Endothelial cell of hepatic sinusoid (primary cell): ENCODE measurements around the gene PLEKHJ1.

Experiments used
- in situ Hi-C: cut with HindIII; loops from 2 replicates; pipeline ENCODE4 v1.10.0; 2017; ENCODE audit warnings: low sequenced_read_pairs

The PLEKHJ1 gene

GRCh38 chr19:2239771-2240770 is 3.9 kb upstream of the PLEKHJ1 start:
- in situ Hi-C loops: loop anchor here (5.0 kb wide), 1 partner anchor 32 kb away; no protein-coding TSS in a partner anchor

- in situ Hi-C loops: loop anchor here (5.0 kb wide), 1 partner anchor 33 kb away; no protein-coding TSS in a partner anchor
These were observed 3.0 kb upstream of the PLEKHJ1 start for GRCh38 chr19:2239173-2239572.

GRCh38 chr19:2237869-2238153 is 1.7 kb upstream of the PLEKHJ1 start:
- in situ Hi-C loops: loop anchor here (5.0 kb wide), 1 partner anchor 34 kb away; no protein-coding TSS in a partner anchor

- in situ Hi-C loops: loop anchor here (5.0 kb wide), 1 partner anchor 35 kb away; no protein-coding TSS in a partner anchor
These were observed 1.1 kb upstream of the PLEKHJ1 start for GRCh38 chr19:2237051-2237868.

- in situ Hi-C loops: loop anchor here (5.0 kb wide), 1 partner anchor 36 kb away; no protein-coding TSS in a partner anchor
These were observed 140 bp downstream of the PLEKHJ1 start for GRCh38 chr19:2236064-2236313.

GRCh38 chr19:2235381-2236063 is 607 bp downstream of the PLEKHJ1 start:
- in situ Hi-C loops: loop anchor here (5.0 kb wide), 1 partner anchor 37 kb away; no protein-coding TSS in a partner anchor

GRCh38 chr19:2234996-2235380 is 1.1 kb downstream of the PLEKHJ1 start:
- in situ Hi-C loops: loop anchor here (5.0 kb wide), 1 partner anchor 37 kb away; no protein-coding TSS in a partner anchor

GRCh38 chr19:2233601-2234280 is 2.4 kb downstream of the PLEKHJ1 start:
- in situ Hi-C loops: no loop called here

GRCh38 chr19:2232286-2233151 is 3.6 kb downstream of the PLEKHJ1 start:
- in situ Hi-C loops: no loop called here

- in situ Hi-C loops: no loop called here
These were observed 4.4 kb downstream of the PLEKHJ1 start for GRCh38 chr19:2231621-2232221.

GRCh38 chr19:2230807-2231533 is 5.2 kb downstream of the PLEKHJ1 start:
- in situ Hi-C loops: no loop called here

- in situ Hi-C loops: no loop called here
These were observed 6.0 kb downstream of the PLEKHJ1 start for GRCh38 chr19:2230033-2230531.

GRCh38 chr19:2229103-2230032 is 6.8 kb downstream of the PLEKHJ1 start:
- in situ Hi-C loops: loop anchor here (5.0 to 10.0 kb wide), 2 partner anchors 112 to 235 kb away; no protein-coding TSS in a partner anchor

GRCh38 chr19:2228157-2229030 is 7.7 kb downstream of the PLEKHJ1 start:
- in situ Hi-C loops: loop anchor here (5.0 to 10.0 kb wide), 2 partner anchors 111 to 234 kb away; no protein-coding TSS in a partner anchor

- in situ Hi-C loops: loop anchor here (5.0 to 10.0 kb wide), 2 partner anchors 110 to 233 kb away; no protein-coding TSS in a partner anchor
These were observed 8.5 kb downstream of the PLEKHJ1 start for GRCh38 chr19:2227415-2228156.
